Activated B cell treated with CpG ODN at 0.5 μM for 24 hours (primary cell): ENCODE data around the gene ASTN2. TPM values are rescaled to one million over a fixed set of nuclear protein-coding genes. Genes with fewer than 3 reads are reported as not detected.

Experiments used
- ATAC-seq: fragments of 200-7000 bp; cut with Tn5 transposase; one replicate; pipeline ENCODE4 v1.10.0; 2021; ENCODE audit warnings: low read depth, mild to moderate bottlenecking, moderate library complexity
- CTCF ChIA-PET: fragments of 350-600 bp; sonication (Branson Sonifier 250); formaldehyde crosslinking; loops from one replicate; lab custom pipeline; 2021; ENCODE audit warnings: antibody characterized with exemption; lab: Charles Lee
- POLR2A ChIA-PET: fragments of 350-600 bp; sonication (Branson Sonifier 250); formaldehyde crosslinking; loops from one replicate; lab custom pipeline; 2021; ENCODE audit warnings: antibody characterized with exemption; lab: Charles Lee
- DNase-seq: peaks from one replicate; pipeline ENCODE4 v3.0.0; 2022
- H3K27ac Mint-ChIP-seq: one replicate; pipeline ENCODE4 v1.8.0; 2020; ENCODE audit warnings: mixed read lengths
- H3K27me3 Mint-ChIP-seq: one replicate; pipeline ENCODE4 v1.8.0; 2021; ENCODE audit warnings: mixed read lengths
- H3K36me3 Mint-ChIP-seq: one replicate; pipeline ENCODE4 v1.8.0; 2021; ENCODE audit warnings: low read depth, mixed read lengths
- H3K4me1 Mint-ChIP-seq: one replicate; pipeline ENCODE4 v1.8.0; 2021; ENCODE audit warnings: mixed read lengths
- H3K4me3 Mint-ChIP-seq: one replicate; pipeline ENCODE4 v1.8.0; 2020; ENCODE audit warnings: mild to moderate bottlenecking, mixed read lengths
- H3K9me3 Mint-ChIP-seq: one replicate; pipeline ENCODE4 v1.8.0; 2020; ENCODE audit warnings: mixed read lengths
- CTCF ChIP-seq: fragments of 200-600 bp; IDR thresholded peaks from one replicate; pipeline ENCODE4 v1.8.0; 2022; ENCODE audit warnings: antibody characterized with exemption, mild to moderate bottlenecking
- intact Hi-C: fragments of 100-400 bp; cut with micrococcal nuclease; formaldehyde crosslinking; loops from one replicate; pipeline ENCODE4 v1.15.1; 2024
- total RNA-seq: library from RNA; stranded (reverse); gene quantifications from 2 replicates; pipeline ENCODE4 v1.2.3, GENCODE V29; 2022

ASTN2 gene
- total RNA-seq, 1 donor from 2014 or later = 2.3 TPM

GRCh38 chr9:116687074-116687753 lies 727.6 kb downstream of the ASTN2 start, which contains the start of gene TRIM32:
Gene TRIM32 (plus strand): TSS chr9:116687305. CDS start chr9:116697743, 10,438 bp downstream.
- peaks cover 52% of the 10 kb centered on the region for H3K4me1 Mint-ChIP-seq
- ChIA-PET CTCF (no interaction called here), POLR2A (interaction anchor here (0.6 kb wide), 1 partner anchor 429 kb away, joined by 6 read pairs; no protein-coding TSS in a partner anchor)
- peaks cover 2% of the 10 kb centered on the region for H3K9me3 Mint-ChIP-seq
- ATAC-seq (peak; percentile 98), DNase-seq (peak; percentile 96)
- H3K4me3 Mint-ChIP-seq = peak within 1 kb of the TSS; percentile 89
- no peaks in the 10 kb centered on the region for H3K27me3 Mint-ChIP-seq
- peak within 1 kb of the TSS; percentile 84 for H3K27ac Mint-ChIP-seq
- H3K36me3 Mint-ChIP-seq = peaks cover 2% of the 10 kb centered on the region
- no peak for TF ChIP-seq CTCF
- intact Hi-C loops = no loop called here

DNA sequence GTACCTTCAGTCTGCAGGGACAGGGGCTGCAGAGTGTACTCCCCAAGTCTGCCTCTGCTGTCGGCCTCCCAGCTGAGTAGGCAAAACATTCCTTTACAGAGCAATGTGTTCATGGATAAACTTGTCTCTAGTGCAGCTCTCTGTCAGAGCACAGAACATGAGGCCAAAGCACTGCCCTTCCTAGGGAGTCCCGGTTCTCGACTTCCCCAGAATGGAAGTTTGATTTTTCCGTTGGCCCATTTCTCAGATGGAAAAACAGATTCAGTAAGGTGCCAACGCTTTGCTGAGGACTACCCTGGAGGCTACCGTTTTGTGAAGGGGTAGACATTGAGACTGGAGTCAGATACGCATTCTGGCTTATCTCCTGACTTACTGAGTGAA lies 728.2 kb downstream of the ASTN2 start:
- CTCF ChIA-PET = no interaction called here
- intact Hi-C loops = no loop called here
- Mint-ChIP-seq H3K4me1 (peaks cover 46% of the 10 kb centered on the region), H3K36me3 (peaks cover 2% of the 10 kb centered on the region), H3K27me3 (no peaks in the 10 kb centered on the region), H3K27ac (peak overlapping the region; percentile 84), H3K9me3 (peaks cover 2% of the 10 kb centered on the region), H3K4me3 (peak overlapping the region; percentile 89)
- POLR2A ChIA-PET = interaction anchor here (0.6 kb wide), 1 partner anchor 429 kb away, joined by 6 read pairs; no protein-coding TSS in a partner anchor
- ATAC-seq = peak; percentile 29
- TF ChIP-seq CTCF = no peak
- no peak for DNase-seq

GRCh38 chr9:116686135-116686534 lies 728.7 kb downstream of the ASTN2 start:
- intact Hi-C loops = no loop called here
- no peaks in the 10 kb centered on the region for H3K27me3 Mint-ChIP-seq
- peaks cover 41% of the 10 kb centered on the region for H3K4me1 Mint-ChIP-seq
- CTCF ChIA-PET = no interaction called here
- no peak for TF ChIP-seq CTCF
- POLR2A ChIA-PET = no interaction called here
- peak overlapping the region; percentile 89 for H3K4me3 Mint-ChIP-seq
- H3K9me3 Mint-ChIP-seq = peaks cover 2% of the 10 kb centered on the region
- DNase-seq (no peak), ATAC-seq (no peak)
- H3K27ac Mint-ChIP-seq = peak overlapping the region; percentile 84
- H3K36me3 Mint-ChIP-seq = peaks cover 2% of the 10 kb centered on the region

DNA sequence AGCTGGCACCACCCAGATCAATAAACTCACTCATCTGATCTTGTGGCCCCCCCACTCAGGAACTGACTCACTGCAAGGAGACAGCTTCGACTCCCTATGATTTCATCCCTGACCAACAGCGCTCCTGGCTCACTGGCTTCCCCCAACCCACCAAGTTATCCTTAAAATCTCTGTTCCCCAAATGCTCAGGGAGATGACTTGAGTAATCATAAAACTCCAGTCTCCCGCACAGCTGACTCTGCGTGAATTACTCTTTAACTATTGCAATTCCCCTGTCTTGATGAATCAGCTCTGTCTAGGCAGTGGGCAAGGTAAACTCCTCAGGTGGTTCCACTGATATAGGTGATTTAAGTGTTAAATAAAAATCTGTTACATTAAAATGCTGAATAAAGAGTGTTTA lies 729.7 kb downstream of the ASTN2 start:
- Mint-ChIP-seq H3K36me3 (peaks cover 2% of the 10 kb centered on the region), H3K9me3 (peaks cover 2% of the 10 kb centered on the region), H3K27me3 (no peaks in the 10 kb centered on the region), H3K4me3 (no peak overlapping the region), H3K27ac (no peak overlapping the region), H3K4me1 (peaks cover 35% of the 10 kb centered on the region)
- POLR2A ChIA-PET = no interaction called here
- intact Hi-C loops = no loop called here
- CTCF ChIA-PET = no interaction called here
- no peak for TF ChIP-seq CTCF
- ATAC-seq = no peak
- DNase-seq = no peak

DNA sequence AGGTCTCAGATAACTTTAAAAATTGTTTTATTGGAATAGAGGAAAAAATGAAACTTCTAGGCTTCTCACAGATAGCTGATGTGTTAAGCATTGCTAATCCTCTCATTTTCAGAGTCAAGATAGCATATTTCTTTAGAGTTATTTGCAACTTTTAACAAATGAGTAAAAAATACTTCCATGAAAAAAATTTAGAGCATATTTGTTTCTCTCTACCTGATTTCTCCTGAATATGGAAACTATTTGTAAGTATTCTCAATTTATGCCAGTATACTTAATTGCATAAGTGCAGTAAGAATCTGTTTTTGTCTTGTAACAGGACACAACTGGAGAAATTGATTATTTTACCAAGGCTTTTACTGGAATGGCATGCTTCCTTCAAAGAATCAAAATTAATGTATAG lies 731.3 kb downstream of the ASTN2 start:
- DNase-seq (no peak), ATAC-seq (no peak)
- ChIA-PET POLR2A (no interaction called here), CTCF (no interaction called here)
- peaks cover 2% of the 10 kb centered on the region for H3K36me3 Mint-ChIP-seq
- H3K9me3 Mint-ChIP-seq = peaks cover 2% of the 10 kb centered on the region
- intact Hi-C loops = no loop called here
- no peak for TF ChIP-seq CTCF
- no peak overlapping the region for H3K4me3 Mint-ChIP-seq
- peaks cover 23% of the 10 kb centered on the region for H3K4me1 Mint-ChIP-seq
- H3K27ac Mint-ChIP-seq = no peak overlapping the region
- H3K27me3 Mint-ChIP-seq = no peaks in the 10 kb centered on the region
